HG03095 (cell line): ENCODE results near the gene LIMD2.
"Not testable (repeated sequence)": the region's sequence is repeated elsewhere in the genome, so short reads cannot be mapped to it uniquely, and the experiment has no call there.

Source experiments
- ATAC-seq: cut with Tn5 transposase; IDR thresholded peaks from one replicate; pipeline ENCODE4 v1.9.1; 2021; ENCODE audit warnings: moderate library complexity; ENCODE audit not compliant: unreplicated experiment

Gene LIMD2

GRCh38 chr17:63699638-63700527 is at the start of gene LIMD2:
Gene LIMD2, minus strand, starts transcription at chr17:63700125. Its CDS starts 827 bp downstream, at chr17:63699298.
- no peak for ATAC-seq

GRCh38 chr17:63741408-63742173 is 41.7 kb upstream of the LIMD2 start, which contains the start of gene STRADA:
Gene STRADA, minus strand, starts transcription at chr17:63741799. Its CDS starts 13,430 bp downstream, at chr17:63728369.
- ATAC-seq, result peak; percentile 69

GRCh38 chr17:63741143-63741407 is 41.1 kb upstream of the LIMD2 start:
- ATAC-seq, result peak; percentile 15

GRCh38 chr17:63740464-63741142 is 40.7 kb upstream of the LIMD2 start:
- no peak for ATAC-seq

- no peak for ATAC-seq
Observed at GRCh38 chr17:63735691-63736090, 35.8 kb upstream of the LIMD2 start.

- no peak for ATAC-seq
Observed at GRCh38 chr17:63722403-63722802, 22.5 kb upstream of the LIMD2 start.

GRCh38 chr17:63720194-63720593 is 20.3 kb upstream of the LIMD2 start:
- not testable (repeated sequence) for ATAC-seq

GRCh38 chr17:63718988-63719387 is 19.1 kb upstream of the LIMD2 start:
- no peak for ATAC-seq

GRCh38 chr17:63716426-63716825 is 16.5 kb upstream of the LIMD2 start:
- no peak for ATAC-seq

- ATAC-seq, result no peak
Observed at GRCh38 chr17:63714550-63715277, 14.8 kb upstream of the LIMD2 start.

GRCh38 chr17:63709110-63709509 is 9.2 kb upstream of the LIMD2 start:
- no peak for ATAC-seq

GRCh38 chr17:63707151-63707550 is 7.2 kb upstream of the LIMD2 start:
- ATAC-seq, result no peak

GRCh38 chr17:63706336-63707082 is 6.6 kb upstream of the LIMD2 start:
- no peak for ATAC-seq

- no peak for ATAC-seq
Observed at GRCh38 chr17:63705657-63706056, 5.7 kb upstream of the LIMD2 start.

GRCh38 chr17:63704836-63705235 is 4.9 kb upstream of the LIMD2 start:
- no peak for ATAC-seq

- no peak for ATAC-seq
Observed at GRCh38 chr17:63704259-63704576, 4.3 kb upstream of the LIMD2 start.

- ATAC-seq, result no peak
Observed at GRCh38 chr17:63703556-63704258, 3.8 kb upstream of the LIMD2 start.

- ATAC-seq, result no peak
Observed at GRCh38 chr17:63703029-63703428, 3.1 kb upstream of the LIMD2 start.

- ATAC-seq, result no peak
Observed at GRCh38 chr17:63702721-63703015, 2.7 kb upstream of the LIMD2 start.
